ENCODE results near the gene ZNF260. TPM values are rescaled to one million over a fixed set of nuclear protein-coding genes. Genes with fewer than 3 reads are reported as not detected.

The ZNF260 gene
- total RNA-seq, 2 donors from 2014 or later, result 3.0 to 16.3 TPM

DNA sequence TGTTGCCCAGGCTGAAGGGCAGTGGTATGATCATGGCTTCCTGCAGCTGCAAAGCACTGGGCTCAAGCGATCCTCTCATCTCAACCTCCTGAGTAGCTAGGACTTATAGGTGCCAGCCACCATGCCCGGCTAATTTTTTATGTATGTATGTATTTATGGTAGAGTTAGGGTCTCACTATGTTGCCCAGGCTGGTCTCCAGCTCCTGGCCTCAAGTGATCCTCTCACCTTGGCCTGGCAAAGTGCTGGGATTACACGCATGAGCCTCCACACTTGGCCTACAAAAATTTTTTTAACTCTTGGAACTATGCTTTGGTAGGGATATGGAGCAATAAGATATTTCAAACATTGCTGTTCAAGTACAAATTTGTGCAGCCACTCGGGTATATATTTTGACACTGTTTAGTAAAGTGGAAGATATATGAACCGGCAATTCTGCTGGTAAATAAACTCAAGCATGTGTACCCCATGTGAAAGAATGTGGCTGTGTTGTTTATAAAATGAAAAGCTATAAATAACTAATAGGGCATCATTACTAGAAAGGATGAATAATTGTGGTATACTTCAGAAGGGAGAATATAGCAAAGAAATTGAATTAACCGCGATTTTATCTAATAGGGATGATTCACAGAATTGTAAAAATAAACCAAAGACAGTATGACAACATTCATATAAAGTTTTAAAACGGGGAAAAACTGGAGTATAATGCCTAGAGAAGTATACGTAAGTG lies 39.8 kb downstream of the ZNF260 start:
- H3K27me3 ChIP-seq, result no peaks in the 10 kb centered on the region
- no peak for TF ChIP-seq POLR2A (IDR thresholded peaks at IDR 0.05)
- H3K27ac ChIP-seq, result peak overlapping the region in 3 of 4 donors; percentile 82 to 92 (median 88)
- ATAC-seq (no peak), DNase-seq (no peak)
- H3K9me3 ChIP-seq, result no peaks in the 10 kb centered on the region
- intact Hi-C loops (cut with DNase I), result no loop called here
- no peaks in the 10 kb centered on the region for H3K36me3 ChIP-seq (replicated peaks in 1 of 2; ENCODE audit: insufficient read depth in 1 of 2, low read depth in 2 of 2)
- H3K4me1 ChIP-seq, result peaks cover 5% of the 10 kb centered on the region
- 41 to 43% methylated on average over 9 of the region's 9 CpGs for WGBS, 2 donors
- H3K4me3 ChIP-seq, result peak overlapping the region; percentile 52 to 67

GRCh38 chr19:36483653-36484052 lies 44.4 kb downstream of the ZNF260 start:
- 89 to 96% methylated on average over 6 of the region's 6 CpGs for WGBS, 2 donors
- no peak for DNase-seq

DNA sequence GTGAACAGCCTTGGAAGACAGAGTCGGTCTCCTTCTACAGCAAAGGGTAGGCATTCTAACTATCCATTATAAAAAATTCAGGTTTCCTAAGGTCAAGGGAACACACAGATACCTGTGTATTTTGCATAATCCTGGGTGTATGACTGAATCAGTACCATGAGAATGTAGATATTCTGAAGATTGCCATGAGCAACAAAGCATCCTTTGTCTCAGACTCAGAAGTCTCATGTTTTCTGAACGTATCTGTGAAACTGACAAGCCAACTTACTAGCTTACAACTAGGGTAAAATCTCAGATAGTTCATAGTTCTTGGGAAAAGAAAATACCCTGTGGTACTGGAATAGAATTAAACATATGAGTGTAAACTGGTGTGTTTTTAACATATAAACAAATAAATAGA lies 45.2 kb downstream of the ZNF260 start:
- no peaks in the 10 kb centered on the region for H3K27me3 ChIP-seq

More at GRCh38 chr19:36483653-36484052, 44.4 kb downstream of the ZNF260 start:
- TF ChIP-seq POLR2A (IDR thresholded peaks at IDR 0.05) (no peak), CTCF (IDR thresholded peaks at IDR 0.05) (no peak)
- intact Hi-C loops (cut with DNase I), result no loop called here
- H3K4me1 ChIP-seq, result no peaks in the 10 kb centered on the region
- H3K36me3 ChIP-seq (replicated peaks in 1 of 2; ENCODE audit: insufficient read depth in 1 of 2, low read depth in 2 of 2), result no peaks in the 10 kb centered on the region
- no peaks in the 10 kb centered on the region for H3K27me3 ChIP-seq
- H3K27ac ChIP-seq, result no peak overlapping the region
- H3K4me3 ChIP-seq, result no peak overlapping the region
- ATAC-seq, result no peak
- H3K9me3 ChIP-seq, result no peaks in the 10 kb centered on the region

More for the DNA sequence above, 45.2 kb downstream of the ZNF260 start:
- TF ChIP-seq POLR2A (IDR thresholded peaks at IDR 0.05) (no peak), CTCF (IDR thresholded peaks at IDR 0.05) (no peak)
- intact Hi-C loops (cut with DNase I), result no loop called here
- H3K27ac ChIP-seq, result no peak overlapping the region
- whole genome bisulfite sequencing, 2 donors, result 63 to 79% methylated on average over 2 of the region's 2 CpGs
- H3K36me3 ChIP-seq (replicated peaks in 1 of 2; ENCODE audit: insufficient read depth in 1 of 2, low read depth in 2 of 2), result no peaks in the 10 kb centered on the region
- H3K4me3 ChIP-seq, result no peak overlapping the region
- no peak for ATAC-seq
- H3K9me3 ChIP-seq, result no peaks in the 10 kb centered on the region
- H3K4me1 ChIP-seq, result no peaks in the 10 kb centered on the region
- no peak for DNase-seq

Other genes with a start within 250 kb of the ZNF260 start
- gene ZFP14, start 149.1 kb downstream of the ZNF260 start, total RNA-seq, result 1 to 10 TPM in 1 of 2 donors, under 1 TPM in 1; 0.99 to 4.4 TPM
- gene ZFP82, start 109.6 kb downstream of the ZNF260 start, total RNA-seq, result 1 to 10 TPM in 1 of 2 donors, under 1 TPM in 1; 0.78 to 2.0 TPM
- 1 to 10 TPM; 4.4 to 9.9 TPM for gene ZNF566, start 38.7 kb downstream of the ZNF260 start, total RNA-seq
- 1 to 10 TPM; 3.3 to 7.0 TPM for gene ZNF529, start 45.0 kb upstream of the ZNF260 start, total RNA-seq
- gene ZNF382, start 77.0 kb upstream of the ZNF260 start, total RNA-seq, result 1 to 10 TPM; 3.1 to 6.3 TPM
- gene ZNF461, start 138.6 kb upstream of the ZNF260 start, total RNA-seq, result 10 to 100 TPM in 1 of 2 donors, 1 to 10 TPM in 1; 1.6 to 10.6 TPM
- gene ZNF567, start 159.3 kb upstream of the ZNF260 start, total RNA-seq, result 1 to 10 TPM; 3.3 to 9.3 TPM
- gene ZNF850, start 244.5 kb upstream of the ZNF260 start, total RNA-seq, result 1 to 10 TPM; 1.3 to 1.6 TPM

All from body of pancreas (tissue), 4 donors.